Measurements from ENCODE around the gene GTPBP6. TPM values are rescaled to one million over a fixed set of nuclear protein-coding genes. Genes with fewer than 3 reads are reported as not detected.

Gene GTPBP6
- total RNA-seq, 1 experiment from 2014 or later, result 37.4 TPM

DNA sequence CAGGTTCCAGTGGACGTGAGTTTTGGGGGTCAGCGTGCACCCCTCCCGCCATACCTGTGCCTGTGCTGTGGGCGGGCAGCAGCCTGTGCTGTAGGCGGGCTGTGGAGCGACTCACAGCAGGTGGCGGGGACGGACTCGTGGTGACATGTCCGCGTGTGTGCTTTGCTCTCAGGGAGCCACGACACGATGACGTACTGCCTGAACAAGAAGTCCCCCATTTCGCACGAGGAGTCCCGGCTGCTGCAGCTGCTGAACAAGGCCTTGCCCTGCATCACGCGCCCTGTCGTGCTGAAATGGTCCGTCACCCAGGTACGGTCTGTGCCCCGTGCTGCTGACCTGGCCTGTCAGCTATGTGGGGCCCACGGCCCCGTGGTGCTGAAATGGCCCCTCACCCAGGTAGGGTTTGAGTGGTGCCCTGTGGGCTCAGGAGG is 30.0 kb downstream of the GTPBP6 start:
- no peaks in the 10 kb centered on the region for H3K9me3 ChIP-seq (ENCODE audit: control insufficient read depth, insufficient read depth, low read depth, low read length)
- intact Hi-C loops (cut with micrococcal nuclease; ENCODE audit: unreplicated experiment), result no loop called here
- no peak overlapping the region for H3K27ac ChIP-seq (ENCODE audit: low read length)
- ATAC-seq (no peak), DNase-seq (ENCODE audit: low read depth, low spot score) (no peak)
- in situ Hi-C loops (cut with HindIII; ENCODE audit: low pct_unique_long_range_greater_than_20kb, low sequenced_read_pairs), result no loop called here
- no peak overlapping the region for H3K4me3 ChIP-seq (ENCODE audit: low read depth in 2 of 2, low read length in 2 of 2)
- H3K27me3 ChIP-seq (ENCODE audit: control insufficient read depth, insufficient read depth, low read length), result no peaks in the 10 kb centered on the region
- POLR2A ChIA-PET, result no interaction called here
- BruUV-seq (replicated peaks), result no TSS peak
- H3K4me1 ChIP-seq (ENCODE audit: control insufficient read depth, insufficient read depth, low read length), result no peaks in the 10 kb centered on the region
- H3K36me3 ChIP-seq (ENCODE audit: control insufficient read depth, insufficient read depth, low read length), result peaks cover 10% of the 10 kb centered on the region; the same call in 1 of the 2 replicates
- TF ChIP-seq SIN3A (IDR thresholded peaks at IDR 0.05; ENCODE audit: borderline replicate concordance, insufficient read depth, low read depth, low read length) (no peak), TCF7L2 (IDR thresholded peaks at IDR 0.05; ENCODE audit: low read depth, low read length) (no peak), POLR2AphosphoS5 (IDR thresholded peaks at IDR 0.05; ENCODE audit: low read depth, low read length) (no peak)
- TF ChIP-seq, protein P1, sequence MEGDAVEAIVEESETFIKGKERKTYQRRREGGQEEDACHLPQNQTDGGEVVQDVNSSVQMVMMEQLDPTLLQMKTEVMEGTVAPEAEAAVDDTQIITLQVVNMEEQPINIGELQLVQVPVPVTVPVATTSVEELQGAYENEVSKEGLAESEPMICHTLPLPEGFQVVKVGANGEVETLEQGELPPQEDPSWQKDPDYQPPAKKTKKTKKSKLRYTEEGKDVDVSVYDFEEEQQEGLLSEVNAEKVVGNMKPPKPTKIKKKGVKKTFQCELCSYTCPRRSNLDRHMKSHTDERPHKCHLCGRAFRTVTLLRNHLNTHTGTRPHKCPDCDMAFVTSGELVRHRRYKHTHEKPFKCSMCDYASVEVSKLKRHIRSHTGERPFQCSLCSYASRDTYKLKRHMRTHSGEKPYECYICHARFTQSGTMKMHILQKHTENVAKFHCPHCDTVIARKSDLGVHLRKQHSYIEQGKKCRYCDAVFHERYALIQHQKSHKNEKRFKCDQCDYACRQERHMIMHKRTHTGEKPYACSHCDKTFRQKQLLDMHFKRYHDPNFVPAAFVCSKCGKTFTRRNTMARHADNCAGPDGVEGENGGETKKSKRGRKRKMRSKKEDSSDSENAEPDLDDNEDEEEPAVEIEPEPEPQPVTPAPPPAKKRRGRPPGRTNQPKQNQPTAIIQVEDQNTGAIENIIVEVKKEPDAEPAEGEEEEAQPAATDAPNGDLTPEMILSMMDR (IDR thresholded peaks at IDR 0.05), result no peak
- TF ChIP-seq, protein P2, sequence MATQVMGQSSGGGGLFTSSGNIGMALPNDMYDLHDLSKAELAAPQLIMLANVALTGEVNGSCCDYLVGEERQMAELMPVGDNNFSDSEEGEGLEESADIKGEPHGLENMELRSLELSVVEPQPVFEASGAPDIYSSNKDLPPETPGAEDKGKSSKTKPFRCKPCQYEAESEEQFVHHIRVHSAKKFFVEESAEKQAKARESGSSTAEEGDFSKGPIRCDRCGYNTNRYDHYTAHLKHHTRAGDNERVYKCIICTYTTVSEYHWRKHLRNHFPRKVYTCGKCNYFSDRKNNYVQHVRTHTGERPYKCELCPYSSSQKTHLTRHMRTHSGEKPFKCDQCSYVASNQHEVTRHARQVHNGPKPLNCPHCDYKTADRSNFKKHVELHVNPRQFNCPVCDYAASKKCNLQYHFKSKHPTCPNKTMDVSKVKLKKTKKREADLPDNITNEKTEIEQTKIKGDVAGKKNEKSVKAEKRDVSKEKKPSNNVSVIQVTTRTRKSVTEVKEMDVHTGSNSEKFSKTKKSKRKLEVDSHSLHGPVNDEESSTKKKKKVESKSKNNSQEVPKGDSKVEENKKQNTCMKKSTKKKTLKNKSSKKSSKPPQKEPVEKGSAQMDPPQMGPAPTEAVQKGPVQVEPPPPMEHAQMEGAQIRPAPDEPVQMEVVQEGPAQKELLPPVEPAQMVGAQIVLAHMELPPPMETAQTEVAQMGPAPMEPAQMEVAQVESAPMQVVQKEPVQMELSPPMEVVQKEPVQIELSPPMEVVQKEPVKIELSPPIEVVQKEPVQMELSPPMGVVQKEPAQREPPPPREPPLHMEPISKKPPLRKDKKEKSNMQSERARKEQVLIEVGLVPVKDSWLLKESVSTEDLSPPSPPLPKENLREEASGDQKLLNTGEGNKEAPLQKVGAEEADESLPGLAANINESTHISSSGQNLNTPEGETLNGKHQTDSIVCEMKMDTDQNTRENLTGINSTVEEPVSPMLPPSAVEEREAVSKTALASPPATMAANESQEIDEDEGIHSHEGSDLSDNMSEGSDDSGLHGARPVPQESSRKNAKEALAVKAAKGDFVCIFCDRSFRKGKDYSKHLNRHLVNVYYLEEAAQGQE (IDR thresholded peaks at IDR 0.05; ENCODE audit: insufficient read depth in 1 of 2, low read depth in 2 of 2, low read length in 1 of 2), result no peak
- CTCF ChIA-PET, result no interaction called here

DNA sequence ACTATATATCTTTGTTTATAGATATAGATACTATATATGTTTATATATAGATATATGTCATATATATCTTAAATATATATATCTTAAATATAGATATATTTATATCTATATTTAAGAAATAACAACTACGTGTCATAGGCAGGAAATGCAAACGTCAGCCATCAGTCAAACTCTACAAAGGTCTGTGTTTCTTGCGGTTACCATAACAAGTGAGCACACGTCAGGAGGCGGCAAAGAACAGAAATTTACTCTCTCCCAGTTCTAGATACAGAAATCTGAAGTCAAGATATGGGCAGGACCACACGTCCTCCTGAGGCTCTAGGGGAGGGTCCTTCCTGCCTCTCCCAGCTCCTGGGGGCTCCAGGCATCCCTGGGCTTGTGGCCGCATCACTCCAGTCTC is 30.9 kb downstream of the GTPBP6 start:
- H3K27ac ChIP-seq (ENCODE audit: low read length), result no peak overlapping the region
- no peak for ATAC-seq
- in situ Hi-C loops (cut with HindIII; ENCODE audit: low pct_unique_long_range_greater_than_20kb, low sequenced_read_pairs), result no loop called here

More for the DNA sequence above, 30.9 kb downstream of the GTPBP6 start:
- no peak overlapping the region for H3K4me3 ChIP-seq (ENCODE audit: low read depth in 2 of 2, low read length in 2 of 2)
- ChIA-PET CTCF (no interaction called here), POLR2A (no interaction called here)
- intact Hi-C loops (cut with micrococcal nuclease; ENCODE audit: unreplicated experiment), result no loop called here
- no TSS peak for BruUV-seq (replicated peaks)
- TF ChIP-seq, protein P1 (IDR thresholded peaks at IDR 0.05), result no peak
- no peak for TF ChIP-seq POLR2AphosphoS5 (IDR thresholded peaks at IDR 0.05; ENCODE audit: low read depth, low read length)
- no peak for TF ChIP-seq TCF7L2 (IDR thresholded peaks at IDR 0.05; ENCODE audit: low read depth, low read length)
- TF ChIP-seq, protein P2 (IDR thresholded peaks at IDR 0.05; ENCODE audit: insufficient read depth in 1 of 2, low read depth in 2 of 2, low read length in 1 of 2), result no peak
- no peak for TF ChIP-seq SIN3A (IDR thresholded peaks at IDR 0.05; ENCODE audit: borderline replicate concordance, insufficient read depth, low read depth, low read length)
- DNase-seq (ENCODE audit: low read depth, low spot score), result no peak
- no peaks in the 10 kb centered on the region for H3K27me3 ChIP-seq (ENCODE audit: control insufficient read depth, insufficient read depth, low read length)
- no peaks in the 10 kb centered on the region for H3K4me1 ChIP-seq (ENCODE audit: control insufficient read depth, insufficient read depth, low read length)
- H3K36me3 ChIP-seq (ENCODE audit: control insufficient read depth, insufficient read depth, low read length), result peaks cover 10% of the 10 kb centered on the region; the same call in 1 of the 2 replicates
- no peaks in the 10 kb centered on the region for H3K9me3 ChIP-seq (ENCODE audit: control insufficient read depth, insufficient read depth, low read depth, low read length)

Measured in Panc1 (cell line).